B cell (primary cell): ENCODE measurements around the gene TENT4B. TPM values are rescaled to one million over a fixed set of nuclear protein-coding genes. Genes with fewer than 3 reads are reported as not detected.
A peak's percentile ranks its signal among the peaks of the same experiment; 100 is the strongest.

Source experiments
- ATAC-seq: fragments of 200-7000 bp; cut with Tn5 transposase; one replicate; pipeline ENCODE4 v1.10.0; 2021; ENCODE audit warnings: low read depth, mild to moderate bottlenecking, moderate number of reproducible peaks, moderate library complexity
- CTCF ChIA-PET: fragments of 350-600 bp; sonication (Branson Sonifier 250); formaldehyde crosslinking; loops from one replicate; lab custom pipeline; 2021; ENCODE audit warnings: antibody characterized with exemption, inconsistent platforms; lab: Charles Lee
- POLR2A ChIA-PET: fragments of 350-600 bp; sonication (Branson Sonifier 250); formaldehyde crosslinking; loops from one replicate; lab custom pipeline; 2021; ENCODE audit warnings: antibody characterized with exemption; lab: Charles Lee
- DNase-seq: peaks from one replicate; pipeline ENCODE4 v3.0.0; 2013
- H2AFZ ChIP-seq: 2 replicates; pipeline ENCODE4 v1.6.1; 2012; ENCODE audit warnings: mild to moderate bottlenecking, low read depth, low read length; ENCODE audit not compliant: insufficient read depth, poor library complexity, severe bottlenecking
- H3K27ac ChIP-seq, 2 donors: 1 replicate in 1 of 2; 2 replicates in 1 of 2; pipeline ENCODE4 v1.5.1; 2012 to 2013; ENCODE audit warnings: low read length in 2 of 2, mild to moderate bottlenecking in 2 of 2, moderate library complexity in 1 of 2
- H3K27me3 ChIP-seq, 4 experiments: fragments of 200-600 bp in 1 of 4; sonication (generic) in 1 of 4; replicated peaks in 1 of 4; 1 replicate in 2 of 4; 2 replicates in 2 of 4; pipeline versions ENCODE4 v1.6.1 to v1.7.0; 2013 to 2016; ENCODE audit warnings: low read length in 3 of 4, mild to moderate bottlenecking in 2 of 4, mixed read lengths in 1 of 4, moderate library complexity in 1 of 4; ENCODE audit not compliant: insufficient read depth in 4 of 4, control insufficient read depth in 3 of 4; ENCODE audit errors: control extremely low read depth in 1 of 4
- H3K36me3 ChIP-seq, 2 experiments: replicated peaks in 1 of 2; 1 replicate in 1 of 2; 2 replicates in 1 of 2; pipeline versions ENCODE4 v1.6.1 to v1.7.1; 2013; ENCODE audit warnings: low read length in 1 of 2; ENCODE audit not compliant: insufficient read depth in 2 of 2, control insufficient read depth in 1 of 2; ENCODE audit errors: control extremely low read depth in 1 of 2, extremely low read depth in 1 of 2
- H3K4me1 ChIP-seq, 2 donors: fragments of 200-600 bp in 1 of 2; sonication (generic) in 1 of 2; 1 replicate in 1 of 2; 2 replicates in 1 of 2; pipeline versions ENCODE4 v1.5.1 to v1.6.1; 2013 to 2017; ENCODE audit warnings: low read length in 2 of 2; ENCODE audit not compliant: control insufficient read depth in 2 of 2, insufficient read depth in 2 of 2
- H3K4me2 ChIP-seq: replicated peaks from 2 replicates; pipeline ENCODE3; 2012; ENCODE audit warnings: mild to moderate bottlenecking, low read depth, low read length; ENCODE audit not compliant: poor library complexity, severe bottlenecking
- H3K4me3 ChIP-seq, 5 experiments: fragments of 200-600 bp in 1 of 5; sonication (generic) in 1 of 5; 1 replicate in 3 of 5; 2 replicates in 2 of 5; pipeline versions ENCODE4 v1.5.1 to v1.7.0; 2011 to 2016; ENCODE audit warnings: low read length in 4 of 5, mild to moderate bottlenecking in 4 of 5, low read depth in 2 of 5, control low read depth in 1 of 5, moderate library complexity in 1 of 5; ENCODE audit not compliant: insufficient read depth in 1 of 5; ENCODE audit errors: control extremely low read depth in 1 of 5, extremely low read depth in 1 of 5
- H3K79me2 ChIP-seq: fragments of 200-600 bp; sonication (generic); one replicate; pipeline ENCODE4 v1.6.0; 2016; ENCODE audit warnings: low read length; ENCODE audit not compliant: control insufficient read depth, insufficient read depth
- H3K9ac ChIP-seq: fragments of 200-600 bp; sonication (generic); 2 replicates; pipeline ENCODE4 v1.6.1; 2017; ENCODE audit warnings: mild to moderate bottlenecking, low read length, moderate library complexity
- H3K9me3 ChIP-seq, 3 donors: one replicate each; pipeline versions ENCODE4 v1.6.1 to v1.7.1; 2013; ENCODE audit warnings: low read length in 2 of 3; ENCODE audit not compliant: control insufficient read depth in 2 of 3, insufficient read depth in 1 of 3; ENCODE audit errors: control extremely low read depth in 1 of 3
- H4K20me1 ChIP-seq: 2 replicates; pipeline ENCODE4 v1.6.0; 2012; ENCODE audit warnings: mild to moderate bottlenecking, low read length; ENCODE audit not compliant: insufficient read depth, control insufficient read depth, poor library complexity, severe bottlenecking
- H3K27ac Mint-ChIP-seq: one replicate; pipeline ENCODE4 v1.8.0; 2021; ENCODE audit warnings: mixed read lengths
- H3K27me3 Mint-ChIP-seq: one replicate; pipeline ENCODE4 v1.8.0; 2021; ENCODE audit warnings: mixed read lengths
- H3K4me1 Mint-ChIP-seq: one replicate; pipeline ENCODE4 v1.8.0; 2021; ENCODE audit warnings: mixed read lengths
- H3K4me3 Mint-ChIP-seq: one replicate; pipeline ENCODE4 v1.8.0; 2021; ENCODE audit warnings: mixed read lengths
- H3K9me3 Mint-ChIP-seq: one replicate; pipeline ENCODE4 v1.8.0; 2022; ENCODE audit warnings: mixed read lengths; ENCODE audit not compliant: insufficient read depth
- EZH2 ChIP-seq: IDR thresholded peaks from 2 replicates; pipeline ENCODE4 v1.6.1; 2012; ENCODE audit warnings: borderline replicate concordance, low read depth, mild to moderate bottlenecking, moderate library complexity, low read length; ENCODE audit not compliant: insufficient read depth, poor library complexity, severe bottlenecking
- WGBS: methylation state at CpG from one replicate; pipeline ENCODE4 v1.1.5; 2013; ENCODE audit warnings: missing lambda C conversion rate; ENCODE audit not compliant: insufficient coverage; 5-methylcytosine and 5-hydroxymethylcytosine counted together
- intact Hi-C: fragments of 100-400 bp; cut with micrococcal nuclease; formaldehyde crosslinking; loops from one replicate; pipeline ENCODE4 v1.10.0; 2022
- polyA plus RNA-seq: library from polyadenylated mRNA; depleted of rRNA; stranded (reverse); fragments of >200 nt; gene quantifications from 2 replicates; pipeline ENCODE4 v1.2.3, GENCODE V29; 2012
- total RNA-seq, 2 donors: library from RNA; stranded (reverse); fragments of 120-200 nt in 1 of 2; gene quantifications; 1 replicate in 1 of 2; 2 replicates in 1 of 2; pipeline versions ENCODE4 v1.2.3 to v1.2.4, GENCODE V29; 2013 to 2022
- TF ChIP-seq, protein P1 (sequence below): fragments of 200-600 bp; IDR thresholded peaks from one replicate; pipeline ENCODE4 v1.8.0; 2022; ENCODE audit warnings: antibody characterized with exemption, mild to moderate bottlenecking

TENT4B gene
- total and polyA plus RNA-seq, 2 donors (not counting 1 experiment from before 2014, with no cell fraction given): 6.1 to 17.1 TPM

DNA sequence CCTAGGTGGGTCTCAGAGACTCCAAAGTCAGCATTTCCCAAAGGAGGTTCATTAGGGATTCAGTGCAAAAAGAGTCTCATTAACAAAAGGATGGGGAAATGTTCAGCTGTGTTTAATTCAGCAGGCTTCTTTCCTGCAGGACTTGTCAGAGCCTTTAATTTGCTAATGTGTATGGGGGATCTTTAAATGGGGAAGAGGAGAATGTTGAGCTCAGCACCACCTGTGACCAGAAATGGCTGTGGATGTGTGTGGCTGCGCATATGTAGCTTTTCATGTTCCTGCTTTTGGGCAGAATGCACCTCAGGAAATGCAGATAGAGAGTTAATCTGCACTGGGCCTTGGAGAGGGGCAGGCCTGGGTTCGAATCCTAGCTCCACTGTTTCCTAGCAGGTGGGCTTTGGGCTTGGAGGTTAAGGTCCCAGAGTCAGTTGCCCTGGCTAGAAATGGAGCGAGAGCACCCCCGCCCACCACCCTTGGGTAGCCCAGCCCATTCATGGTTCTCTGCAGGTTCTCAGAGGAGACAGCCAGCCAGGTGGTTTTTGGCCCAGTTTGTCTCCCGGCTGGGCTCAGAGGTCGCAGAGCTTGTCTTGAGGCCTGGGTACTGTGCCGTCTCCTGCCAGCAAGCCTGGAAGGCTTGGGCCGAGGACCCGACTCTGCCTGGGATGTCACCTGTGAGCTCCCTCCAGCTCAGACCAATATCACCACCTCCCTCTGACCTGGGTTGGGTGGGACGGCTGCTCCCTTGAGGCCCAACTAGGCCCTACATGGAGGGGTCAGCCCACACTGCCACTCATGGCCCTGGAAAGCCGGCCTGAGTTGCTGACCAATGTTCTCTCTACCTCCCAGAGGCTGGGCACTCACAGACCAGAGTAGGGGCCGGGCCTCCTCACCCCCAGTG lies 122.6 kb downstream of the TENT4B start:
- ChIA-PET POLR2A (interaction anchor here (0.6 to 3.8 kb wide), 7 partner anchors 9 to 406 kb away, joined by 3 to 19 read pairs (median 5); partner anchors contain the start of genes ADCY7 and SNX20), CTCF (interaction anchor here (1.2 to 8.8 kb wide), 8 partner anchors 10 to 391 kb away, joined by 3 to 63 read pairs (median 24); partner anchors contain the start of gene ADCY7)
- Histone ChIP-seq H3K4me2 (peak overlapping the region; percentile 90), H3K4me3 (peak overlapping the region; percentile 73 to 84 (median 80)), H3K4me1 (peaks cover 82 to 89% of the 10 kb centered on the region in 2 donors), H2AFZ (no peak overlapping the region), H3K9me3 (no peaks in the 10 kb centered on the region), H3K36me3 (no peaks in the 10 kb centered on the region), H3K9ac (peak overlapping the region; percentile 87), H4K20me1 (peaks cover 8% of the 10 kb centered on the region), H3K27me3 (no peaks in the 10 kb centered on the region), H3K79me2 (peaks cover 78% of the 10 kb centered on the region), H3K27ac (peak overlapping the region; percentile 93 to 97)
- peak overlapping the region; percentile 100 for H3K27ac Mint-ChIP-seq
- H3K27me3 Mint-ChIP-seq: no peaks in the 10 kb centered on the region
- H3K9me3 Mint-ChIP-seq: peaks cover 4% of the 10 kb centered on the region
- intact Hi-C loops: loop anchor here (2.0 kb wide), 2 partner anchors 29 to 59 kb away; no protein-coding TSS in a partner anchor
- 74% methylated on average over 11 of the region's 12 CpGs for WGBS
- H3K4me3 Mint-ChIP-seq: peak overlapping the region; percentile 98
- no peak for TF ChIP-seq EZH2
- TF ChIP-seq, protein P1, sequence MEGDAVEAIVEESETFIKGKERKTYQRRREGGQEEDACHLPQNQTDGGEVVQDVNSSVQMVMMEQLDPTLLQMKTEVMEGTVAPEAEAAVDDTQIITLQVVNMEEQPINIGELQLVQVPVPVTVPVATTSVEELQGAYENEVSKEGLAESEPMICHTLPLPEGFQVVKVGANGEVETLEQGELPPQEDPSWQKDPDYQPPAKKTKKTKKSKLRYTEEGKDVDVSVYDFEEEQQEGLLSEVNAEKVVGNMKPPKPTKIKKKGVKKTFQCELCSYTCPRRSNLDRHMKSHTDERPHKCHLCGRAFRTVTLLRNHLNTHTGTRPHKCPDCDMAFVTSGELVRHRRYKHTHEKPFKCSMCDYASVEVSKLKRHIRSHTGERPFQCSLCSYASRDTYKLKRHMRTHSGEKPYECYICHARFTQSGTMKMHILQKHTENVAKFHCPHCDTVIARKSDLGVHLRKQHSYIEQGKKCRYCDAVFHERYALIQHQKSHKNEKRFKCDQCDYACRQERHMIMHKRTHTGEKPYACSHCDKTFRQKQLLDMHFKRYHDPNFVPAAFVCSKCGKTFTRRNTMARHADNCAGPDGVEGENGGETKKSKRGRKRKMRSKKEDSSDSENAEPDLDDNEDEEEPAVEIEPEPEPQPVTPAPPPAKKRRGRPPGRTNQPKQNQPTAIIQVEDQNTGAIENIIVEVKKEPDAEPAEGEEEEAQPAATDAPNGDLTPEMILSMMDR: no peak
- DNase-seq: peak; percentile 50
- ATAC-seq: no peak
- H3K4me1 Mint-ChIP-seq: peaks cover 82% of the 10 kb centered on the region
